Measurements from ENCODE around the gene PVR.

DNA sequence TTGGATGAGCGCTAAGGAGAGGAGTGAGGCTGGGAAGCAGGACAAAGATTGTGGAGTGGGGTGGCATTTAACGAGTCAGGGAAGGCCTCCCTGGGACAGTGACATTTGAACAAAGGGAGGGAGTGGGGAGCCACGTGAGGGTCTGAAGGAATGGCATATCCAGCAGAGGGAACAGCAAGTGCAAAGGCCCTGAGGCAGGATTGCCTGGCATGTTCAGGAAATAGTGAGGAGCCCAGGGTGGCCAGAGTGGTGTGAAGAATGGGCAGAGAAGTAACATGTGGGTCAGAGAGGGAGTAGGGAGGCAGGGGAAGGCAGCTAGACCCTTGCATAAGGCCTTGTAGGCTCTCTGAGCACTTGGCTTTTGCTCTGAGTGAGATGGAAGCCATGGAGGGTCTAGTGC lies 14.9 kb upstream of the PVR start:
- TF ChIP-seq, protein P1, sequence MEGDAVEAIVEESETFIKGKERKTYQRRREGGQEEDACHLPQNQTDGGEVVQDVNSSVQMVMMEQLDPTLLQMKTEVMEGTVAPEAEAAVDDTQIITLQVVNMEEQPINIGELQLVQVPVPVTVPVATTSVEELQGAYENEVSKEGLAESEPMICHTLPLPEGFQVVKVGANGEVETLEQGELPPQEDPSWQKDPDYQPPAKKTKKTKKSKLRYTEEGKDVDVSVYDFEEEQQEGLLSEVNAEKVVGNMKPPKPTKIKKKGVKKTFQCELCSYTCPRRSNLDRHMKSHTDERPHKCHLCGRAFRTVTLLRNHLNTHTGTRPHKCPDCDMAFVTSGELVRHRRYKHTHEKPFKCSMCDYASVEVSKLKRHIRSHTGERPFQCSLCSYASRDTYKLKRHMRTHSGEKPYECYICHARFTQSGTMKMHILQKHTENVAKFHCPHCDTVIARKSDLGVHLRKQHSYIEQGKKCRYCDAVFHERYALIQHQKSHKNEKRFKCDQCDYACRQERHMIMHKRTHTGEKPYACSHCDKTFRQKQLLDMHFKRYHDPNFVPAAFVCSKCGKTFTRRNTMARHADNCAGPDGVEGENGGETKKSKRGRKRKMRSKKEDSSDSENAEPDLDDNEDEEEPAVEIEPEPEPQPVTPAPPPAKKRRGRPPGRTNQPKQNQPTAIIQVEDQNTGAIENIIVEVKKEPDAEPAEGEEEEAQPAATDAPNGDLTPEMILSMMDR (IDR thresholded peaks at IDR 0.05; ENCODE audit: low read depth, low read length), result no peak
- TF ChIP-seq EZH2phosphoT487 (IDR thresholded peaks at IDR 0.05; ENCODE audit: low read depth), result no peak
